K562 (cell line): Measurements from ENCODE around the gene RELL2. TPM values are rescaled to one million over a fixed set of nuclear protein-coding genes. Genes with fewer than 3 reads are reported as not detected.

Experiments used
- BACH1 ChIP-seq: fragments of 200-800 bp; sonication (Bioruptor generic); IDR thresholded peaks from 2 replicates; pipeline ENCODE4 v1.6.1; 2016; ENCODE audit warnings: missing genetic modification characterization, missing compliant biosample characterization
- CREB1 ChIP-seq, 2 experiments: sonication (generic) in 1 of 2; formaldehyde crosslinking in 1 of 2; IDR thresholded peaks; 2 replicates each; pipeline versions ENCODE4 v1.6.1 to v1.8.0; 2012 to 2022; ENCODE audit warnings: inconsistent platforms in 1 of 2, mild to moderate bottlenecking in 1 of 2, missing genetic modification reagents in 1 of 2, moderate library complexity in 1 of 2
- FIP1L1 ChIP-seq: fragments of 200-400 bp; formaldehyde crosslinking; IDR thresholded peaks from 2 replicates; pipeline ENCODE4 v1.6.1; 2018; ENCODE audit warnings: mild to moderate bottlenecking, low read depth, low read length; ENCODE audit not compliant: poor library complexity, severe bottlenecking
- FOSL1 ChIP-seq: fragments of 200-800 bp; sonication (Bioruptor generic); conservative IDR thresholded peaks from 2 replicates; pipeline ENCODE4 v1.6.1; 2016; ENCODE audit warnings: missing genetic modification characterization, missing compliant biosample characterization
- PBX2 ChIP-seq, 2 experiments: IDR thresholded peaks in 1 of 2; conservative IDR thresholded peaks in 1 of 2; 2 replicates each; pipeline ENCODE4 v1.6.1; 2016; ENCODE audit warnings: low read depth in 2 of 2, mild to moderate bottlenecking in 1 of 2, missing compliant biosample characterization in 1 of 2, missing genetic modification characterization in 1 of 2, moderate library complexity in 1 of 2
- PCBP1 ChIP-seq: fragments of 200-400 bp; formaldehyde crosslinking; IDR thresholded peaks from 2 replicates; pipeline ENCODE4 v1.6.1; 2018; ENCODE audit warnings: mild to moderate bottlenecking, low read depth, low read length; ENCODE audit not compliant: poor library complexity, severe bottlenecking
- RBM15 ChIP-seq: fragments of 200-400 bp; formaldehyde crosslinking; IDR thresholded peaks from 2 replicates; pipeline ENCODE4 v1.6.1; 2018; ENCODE audit warnings: mild to moderate bottlenecking, low read length, moderate library complexity; ENCODE audit not compliant: insufficient read depth
- SRSF1 ChIP-seq: fragments of 200-400 bp; formaldehyde crosslinking; IDR thresholded peaks from 2 replicates; pipeline ENCODE4 v1.6.1; 2017; ENCODE audit warnings: mild to moderate bottlenecking, low read depth, low read length, moderate library complexity
- YBX1 ChIP-seq: fragments of 450-650 bp; IDR thresholded peaks from 2 replicates; pipeline ENCODE4 v1.7.1; 2016; ENCODE audit warnings: mild to moderate bottlenecking
- ZC3H11A ChIP-seq: IDR thresholded peaks from 2 replicates; pipeline ENCODE4 v1.6.1; 2012; ENCODE audit warnings: low read depth, low read length, improper control_type of control experiment
- polyA plus RNA-seq, 8 experiments: library from polyadenylated mRNA; depleted of rRNA in 4 of 8; stranded (reverse) in 5 of 8; unstranded in 3 of 8; fragments of >200 nt; fragmentation: Nextera tagmentation in 2 of 8; fragmentation: Illumina TruSeq in 1 of 8; extraction: Ambion mirVana in 2 of 8; extraction: Trizol in 1 of 8; gene quantifications; 2 replicates each; pipeline versions ENCODE4 v1.2.1 to v1.2.3, GENCODE V29; 2011 to 2014; ENCODE audit warnings: inconsistent platforms in 1 of 8, missing spikeins in 1 of 8
- total RNA-seq, 7 experiments: library from RNA; depleted of rRNA in 6 of 7; stranded (reverse); fragments of >200 nt in 6 of 7; fragmentation: Illumina TruSeq in 2 of 7; extraction: Trizol in 2 of 7; gene quantifications; 2 replicates each; pipeline versions ENCODE4 v1.2.1 to v1.2.3, GENCODE V29; 2011 to 2021; ENCODE audit warnings: low replicate concordance in 1 of 7
- TF ChIP-seq, protein P1 (sequence below): fragments of 200-600 bp; sonication (generic); IDR thresholded peaks from one replicate; pipeline ENCODE4 v1.6.1; 2012; ENCODE audit warnings: mild to moderate bottlenecking, low read depth, low read length, inconsistent platforms
- TF ChIP-seq, protein P2 (sequence below), 2 experiments: fragments of 450-650 bp in 1 of 2; sonication (generic) in 1 of 2; formaldehyde crosslinking in 1 of 2; IDR thresholded peaks in 1 of 2; conservative IDR thresholded peaks in 1 of 2; 2 replicates each; pipeline versions ENCODE4 v1.6.1 to v1.8.1; 2016 to 2023; ENCODE audit warnings: mild to moderate bottlenecking in 2 of 2, moderate library complexity in 2 of 2, inconsistent platforms in 1 of 2, missing genetic modification reagents in 1 of 2

RELL2 gene
- total and polyA plus RNA-seq, 9 of the 15 experiments (the other 6 are each of a cell fraction or from before 2014, with no cell fraction given) = 0.06 to 36.0 (median 14.3) TPM

DNA sequence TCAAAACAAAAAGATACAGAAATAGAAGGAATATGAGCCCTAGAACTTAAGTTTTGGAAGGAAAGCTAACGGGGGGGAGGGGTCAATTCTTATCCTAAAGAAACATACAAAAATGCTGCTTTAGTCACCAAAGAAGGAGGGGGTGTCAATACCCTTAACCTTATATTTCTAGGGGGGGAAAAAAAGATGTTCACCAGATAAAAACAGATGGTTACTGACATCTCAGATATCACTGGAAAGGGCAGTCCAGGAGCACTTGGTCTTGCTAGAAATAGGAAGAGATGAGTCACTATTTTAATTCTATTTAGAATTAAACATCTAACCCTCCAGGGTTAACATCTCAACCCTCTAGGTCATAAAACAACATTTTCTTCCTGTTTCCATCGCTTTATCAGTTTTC, 19.7 kb upstream of the RELL2 start (continued):
- TF ChIP-seq, protein P1, sequence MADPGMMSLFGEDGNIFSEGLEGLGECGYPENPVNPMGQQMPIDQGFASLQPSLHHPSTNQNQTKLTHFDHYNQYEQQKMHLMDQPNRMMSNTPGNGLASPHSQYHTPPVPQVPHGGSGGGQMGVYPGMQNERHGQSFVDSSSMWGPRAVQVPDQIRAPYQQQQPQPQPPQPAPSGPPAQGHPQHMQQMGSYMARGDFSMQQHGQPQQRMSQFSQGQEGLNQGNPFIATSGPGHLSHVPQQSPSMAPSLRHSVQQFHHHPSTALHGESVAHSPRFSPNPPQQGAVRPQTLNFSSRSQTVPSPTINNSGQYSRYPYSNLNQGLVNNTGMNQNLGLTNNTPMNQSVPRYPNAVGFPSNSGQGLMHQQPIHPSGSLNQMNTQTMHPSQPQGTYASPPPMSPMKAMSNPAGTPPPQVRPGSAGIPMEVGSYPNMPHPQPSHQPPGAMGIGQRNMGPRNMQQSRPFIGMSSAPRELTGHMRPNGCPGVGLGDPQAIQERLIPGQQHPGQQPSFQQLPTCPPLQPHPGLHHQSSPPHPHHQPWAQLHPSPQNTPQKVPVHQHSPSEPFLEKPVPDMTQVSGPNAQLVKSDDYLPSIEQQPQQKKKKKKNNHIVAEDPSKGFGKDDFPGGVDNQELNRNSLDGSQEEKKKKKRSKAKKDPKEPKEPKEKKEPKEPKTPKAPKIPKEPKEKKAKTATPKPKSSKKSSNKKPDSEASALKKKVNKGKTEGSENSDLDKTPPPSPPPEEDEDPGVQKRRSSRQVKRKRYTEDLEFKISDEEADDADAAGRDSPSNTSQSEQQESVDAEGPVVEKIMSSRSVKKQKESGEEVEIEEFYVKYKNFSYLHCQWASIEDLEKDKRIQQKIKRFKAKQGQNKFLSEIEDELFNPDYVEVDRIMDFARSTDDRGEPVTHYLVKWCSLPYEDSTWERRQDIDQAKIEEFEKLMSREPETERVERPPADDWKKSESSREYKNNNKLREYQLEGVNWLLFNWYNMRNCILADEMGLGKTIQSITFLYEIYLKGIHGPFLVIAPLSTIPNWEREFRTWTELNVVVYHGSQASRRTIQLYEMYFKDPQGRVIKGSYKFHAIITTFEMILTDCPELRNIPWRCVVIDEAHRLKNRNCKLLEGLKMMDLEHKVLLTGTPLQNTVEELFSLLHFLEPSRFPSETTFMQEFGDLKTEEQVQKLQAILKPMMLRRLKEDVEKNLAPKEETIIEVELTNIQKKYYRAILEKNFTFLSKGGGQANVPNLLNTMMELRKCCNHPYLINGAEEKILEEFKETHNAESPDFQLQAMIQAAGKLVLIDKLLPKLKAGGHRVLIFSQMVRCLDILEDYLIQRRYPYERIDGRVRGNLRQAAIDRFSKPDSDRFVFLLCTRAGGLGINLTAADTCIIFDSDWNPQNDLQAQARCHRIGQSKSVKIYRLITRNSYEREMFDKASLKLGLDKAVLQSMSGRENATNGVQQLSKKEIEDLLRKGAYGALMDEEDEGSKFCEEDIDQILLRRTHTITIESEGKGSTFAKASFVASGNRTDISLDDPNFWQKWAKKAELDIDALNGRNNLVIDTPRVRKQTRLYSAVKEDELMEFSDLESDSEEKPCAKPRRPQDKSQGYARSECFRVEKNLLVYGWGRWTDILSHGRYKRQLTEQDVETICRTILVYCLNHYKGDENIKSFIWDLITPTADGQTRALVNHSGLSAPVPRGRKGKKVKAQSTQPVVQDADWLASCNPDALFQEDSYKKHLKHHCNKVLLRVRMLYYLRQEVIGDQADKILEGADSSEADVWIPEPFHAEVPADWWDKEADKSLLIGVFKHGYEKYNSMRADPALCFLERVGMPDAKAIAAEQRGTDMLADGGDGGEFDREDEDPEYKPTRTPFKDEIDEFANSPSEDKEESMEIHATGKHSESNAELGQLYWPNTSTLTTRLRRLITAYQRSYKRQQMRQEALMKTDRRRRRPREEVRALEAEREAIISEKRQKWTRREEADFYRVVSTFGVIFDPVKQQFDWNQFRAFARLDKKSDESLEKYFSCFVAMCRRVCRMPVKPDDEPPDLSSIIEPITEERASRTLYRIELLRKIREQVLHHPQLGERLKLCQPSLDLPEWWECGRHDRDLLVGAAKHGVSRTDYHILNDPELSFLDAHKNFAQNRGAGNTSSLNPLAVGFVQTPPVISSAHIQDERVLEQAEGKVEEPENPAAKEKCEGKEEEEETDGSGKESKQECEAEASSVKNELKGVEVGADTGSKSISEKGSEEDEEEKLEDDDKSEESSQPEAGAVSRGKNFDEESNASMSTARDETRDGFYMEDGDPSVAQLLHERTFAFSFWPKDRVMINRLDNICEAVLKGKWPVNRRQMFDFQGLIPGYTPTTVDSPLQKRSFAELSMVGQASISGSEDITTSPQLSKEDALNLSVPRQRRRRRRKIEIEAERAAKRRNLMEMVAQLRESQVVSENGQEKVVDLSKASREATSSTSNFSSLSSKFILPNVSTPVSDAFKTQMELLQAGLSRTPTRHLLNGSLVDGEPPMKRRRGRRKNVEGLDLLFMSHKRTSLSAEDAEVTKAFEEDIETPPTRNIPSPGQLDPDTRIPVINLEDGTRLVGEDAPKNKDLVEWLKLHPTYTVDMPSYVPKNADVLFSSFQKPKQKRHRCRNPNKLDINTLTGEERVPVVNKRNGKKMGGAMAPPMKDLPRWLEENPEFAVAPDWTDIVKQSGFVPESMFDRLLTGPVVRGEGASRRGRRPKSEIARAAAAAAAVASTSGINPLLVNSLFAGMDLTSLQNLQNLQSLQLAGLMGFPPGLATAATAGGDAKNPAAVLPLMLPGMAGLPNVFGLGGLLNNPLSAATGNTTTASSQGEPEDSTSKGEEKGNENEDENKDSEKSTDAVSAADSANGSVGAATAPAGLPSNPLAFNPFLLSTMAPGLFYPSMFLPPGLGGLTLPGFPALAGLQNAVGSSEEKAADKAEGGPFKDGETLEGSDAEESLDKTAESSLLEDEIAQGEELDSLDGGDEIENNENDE = no peak
- TF ChIP-seq, protein P2, sequence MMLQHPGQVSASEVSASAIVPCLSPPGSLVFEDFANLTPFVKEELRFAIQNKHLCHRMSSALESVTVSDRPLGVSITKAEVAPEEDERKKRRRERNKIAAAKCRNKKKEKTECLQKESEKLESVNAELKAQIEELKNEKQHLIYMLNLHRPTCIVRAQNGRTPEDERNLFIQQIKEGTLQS (IDR thresholded peaks at IDR 0.05) = peak; percentile 71
- TF ChIP-seq, protein P2 (CRISPR knock-in tag; conservative IDR thresholded peaks at IDR 0.05) = no peak
- TF ChIP-seq CREB1 (IDR thresholded peaks at IDR 0.05) (peak; percentile 13; the same call in 1 of the 2 replicates), CREB1 (CRISPR knock-in tag; IDR thresholded peaks at IDR 0.05) (no peak), YBX1 (no peak), PBX2 (CRISPR knock-in tag; IDR thresholded peaks at IDR 0.05; ENCODE audit: low read depth) (no peak), PBX2 (tag; conservative IDR thresholded peaks at IDR 0.05; ENCODE audit: low read depth) (no peak), RBM15 (no peak), FOSL1 (peak; percentile 79), BACH1 (no peak), FIP1L1 (no peak), ZC3H11A (no peak), SRSF1 (no peak), PCBP1 (no peak)
